SK-N-SH treated with all-trans-retinoic acid at 6 μM for 48 hours (cell line): ENCODE results near the gene CHN1.

Experiments used
- ESRRG ChIP-seq: fragments of 250-450 bp; sonication (Bioruptor Pico); IDR thresholded peaks from 2 replicates; pipeline ENCODE4 v1.6.1; 2021; ENCODE audit warnings: mild to moderate bottlenecking
- TOX ChIP-seq: fragments of 250-450 bp; sonication (Bioruptor Pico); IDR thresholded peaks from 2 replicates; pipeline ENCODE4 v1.8.0; 2021; ENCODE audit warnings: mild to moderate bottlenecking, moderate library complexity, borderline replicate concordance

DNA sequence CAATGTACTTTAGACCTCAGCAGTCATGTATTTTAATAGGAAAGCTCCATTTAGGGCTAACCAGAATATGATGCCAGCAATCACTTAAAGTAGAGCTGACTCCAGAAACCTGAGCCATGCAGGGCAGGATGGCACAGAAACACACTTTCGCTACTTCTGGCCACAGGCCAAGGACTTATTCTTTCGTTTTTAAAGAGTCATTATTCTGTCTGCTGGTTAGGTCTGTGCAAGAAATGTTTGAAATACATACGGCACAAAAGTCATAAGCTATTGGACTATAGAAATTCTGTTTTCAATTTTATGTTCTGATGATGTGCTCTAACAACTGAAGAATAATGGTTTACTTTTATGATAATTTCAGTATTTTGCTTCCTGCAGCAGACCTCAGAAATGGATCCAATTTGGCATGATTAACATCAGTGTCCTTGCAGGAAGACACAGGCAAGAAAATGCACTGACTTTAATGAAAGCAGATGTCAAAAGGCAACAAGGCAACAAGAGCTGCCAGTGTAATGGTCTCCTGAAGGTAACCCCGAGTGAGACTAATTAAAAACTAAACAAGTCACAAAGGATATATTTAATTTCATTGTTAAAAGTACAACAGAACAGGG is 126.5 kb downstream of the CHN1 start:
- TF ChIP-seq ESRRG (CRISPR knock-in tag) (no peak), TOX (no peak)
